HG02852 (cell line): ENCODE data around the gene SYDE1.

Source experiments
- ATAC-seq: cut with Tn5 transposase; IDR thresholded peaks from one replicate; pipeline ENCODE4 v1.9.1; 2021; ENCODE audit warnings: mild to moderate bottlenecking, moderate library complexity; ENCODE audit not compliant: unreplicated experiment

Gene SYDE1

GRCh38 chr19:15124572-15125231, 17.5 kb downstream of the SYDE1 start:
- peak; percentile 3 for ATAC-seq

- peak; percentile 87 for ATAC-seq
Observed at GRCh38 chr19:15125232-15126067, 18.2 kb downstream of the SYDE1 start.

- ATAC-seq = no peak
Observed at GRCh38 chr19:15126131-15126910, 19.1 kb downstream of the SYDE1 start.

GRCh38 chr19:15128162-15128770, 21.1 kb downstream of the SYDE1 start:
- ATAC-seq = no peak

- no peak for ATAC-seq
Observed at GRCh38 chr19:15129856-15130585, 22.8 kb downstream of the SYDE1 start.

GRCh38 chr19:15136234-15136954, 29.2 kb downstream of the SYDE1 start:
- no peak for ATAC-seq

GRCh38 chr19:15137777-15138176, 30.6 kb downstream of the SYDE1 start:
- no peak for ATAC-seq

GRCh38 chr19:15138427-15138826, 31.2 kb downstream of the SYDE1 start:
- no peak for ATAC-seq

- no peak for ATAC-seq
Observed at GRCh38 chr19:15141143-15141542, 33.9 kb downstream of the SYDE1 start.

GRCh38 chr19:15142313-15142712, 35.1 kb downstream of the SYDE1 start:
- ATAC-seq = no peak

GRCh38 chr19:15144046-15144646, 36.9 kb downstream of the SYDE1 start:
- no peak for ATAC-seq

- no peak for ATAC-seq
Observed at GRCh38 chr19:15147090-15147489, 39.9 kb downstream of the SYDE1 start.

GRCh38 chr19:15149737-15150136, 42.5 kb downstream of the SYDE1 start:
- no peak for ATAC-seq

GRCh38 chr19:15154002-15154612, 46.9 kb downstream of the SYDE1 start:
- ATAC-seq = no peak

GRCh38 chr19:15155296-15155695, 48.1 kb downstream of the SYDE1 start:
- no peak for ATAC-seq

GRCh38 chr19:15156391-15156790, 49.2 kb downstream of the SYDE1 start:
- ATAC-seq = no peak

GRCh38 chr19:15159251-15159650, 52.0 kb downstream of the SYDE1 start:
- no peak for ATAC-seq

- no peak for ATAC-seq
Observed at GRCh38 chr19:15161028-15161984, 54.1 kb downstream of the SYDE1 start.
